Upper lobe of left lung (tissue), 4 donors: ENCODE data around the gene PHF21A.

ENCODE experiments used
- EP300 ChIP-seq, 4 donors: sonication (generic); formaldehyde crosslinking; IDR thresholded peaks; one replicate each; pipeline ENCODE4 v1.5.1; 2017; ENCODE audit warnings: antibody characterized with exemption in 4 of 4, control low read depth in 2 of 4
- POLR2A ChIP-seq, 4 donors: fragments of 450-650 bp; IDR thresholded peaks; one replicate each; pipeline ENCODE4 v1.5.1; 2016 to 2017; ENCODE audit warnings: antibody characterized with exemption in 4 of 4, mild to moderate bottlenecking in 2 of 4
- POLR2AphosphoS5 ChIP-seq, 2 donors: sonication (generic); formaldehyde crosslinking; IDR thresholded peaks; one replicate each; pipeline ENCODE4 v1.5.1; 2017; ENCODE audit warnings: antibody characterized with exemption in 2 of 2
- TF ChIP-seq, protein P1 (sequence below), 6 experiments: fragments of 450-650 bp in 4 of 6; fragments of 200-600 bp in 2 of 6; sonication (generic) in 2 of 6; IDR thresholded peaks; one replicate each; pipeline ENCODE4 v1.5.1; 2016 to 2019; ENCODE audit warnings: antibody characterized with exemption in 6 of 6

DNA sequence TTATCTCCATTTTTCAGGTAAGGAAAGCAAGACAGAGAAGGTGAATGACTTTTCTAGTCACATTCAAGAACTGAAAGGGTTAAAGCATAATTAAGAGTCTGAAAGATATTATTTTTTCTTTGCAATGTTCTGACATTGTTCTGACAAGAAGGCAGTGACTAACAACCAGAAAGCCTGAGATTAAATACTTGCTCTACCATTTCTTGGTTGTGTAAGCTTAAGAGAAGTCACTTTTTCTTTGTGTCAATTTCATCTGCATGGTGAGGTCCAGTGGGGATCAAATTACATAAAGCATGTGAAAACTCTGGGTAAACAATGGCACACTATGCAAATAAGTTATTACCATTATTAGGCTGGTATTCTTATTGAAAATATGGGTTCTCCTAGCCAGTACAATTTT lies 73.7 kb downstream of the PHF21A start:
- TF ChIP-seq POLR2AphosphoS5 (IDR thresholded peaks at IDR 0.05) (no peak), POLR2A (IDR thresholded peaks at IDR 0.05) (no peak), EP300 (IDR thresholded peaks at IDR 0.05) (no peak)
- TF ChIP-seq, protein P1, sequence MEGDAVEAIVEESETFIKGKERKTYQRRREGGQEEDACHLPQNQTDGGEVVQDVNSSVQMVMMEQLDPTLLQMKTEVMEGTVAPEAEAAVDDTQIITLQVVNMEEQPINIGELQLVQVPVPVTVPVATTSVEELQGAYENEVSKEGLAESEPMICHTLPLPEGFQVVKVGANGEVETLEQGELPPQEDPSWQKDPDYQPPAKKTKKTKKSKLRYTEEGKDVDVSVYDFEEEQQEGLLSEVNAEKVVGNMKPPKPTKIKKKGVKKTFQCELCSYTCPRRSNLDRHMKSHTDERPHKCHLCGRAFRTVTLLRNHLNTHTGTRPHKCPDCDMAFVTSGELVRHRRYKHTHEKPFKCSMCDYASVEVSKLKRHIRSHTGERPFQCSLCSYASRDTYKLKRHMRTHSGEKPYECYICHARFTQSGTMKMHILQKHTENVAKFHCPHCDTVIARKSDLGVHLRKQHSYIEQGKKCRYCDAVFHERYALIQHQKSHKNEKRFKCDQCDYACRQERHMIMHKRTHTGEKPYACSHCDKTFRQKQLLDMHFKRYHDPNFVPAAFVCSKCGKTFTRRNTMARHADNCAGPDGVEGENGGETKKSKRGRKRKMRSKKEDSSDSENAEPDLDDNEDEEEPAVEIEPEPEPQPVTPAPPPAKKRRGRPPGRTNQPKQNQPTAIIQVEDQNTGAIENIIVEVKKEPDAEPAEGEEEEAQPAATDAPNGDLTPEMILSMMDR (IDR thresholded peaks at IDR 0.05): no peak
